Retinal pigment epithelial cell (primary cell): ENCODE measurements around the gene MAPKAPK3.

Experiments used
- DNase-seq: peaks from one replicate; pipeline ENCODE4 v3.0.0-alpha.2; 2010; ENCODE audit warnings: low read depth
- H3K4me3 ChIP-seq: 2 replicates; pipeline ENCODE4 v1.5.1; 2011; ENCODE audit warnings: mild to moderate bottlenecking, low read length, control low read depth, moderate library complexity
- CTCF ChIP-seq: conservative IDR thresholded peaks from 2 replicates; pipeline ENCODE4 v1.5.1; 2011; ENCODE audit warnings: low read depth, low read length, control low read depth, inconsistent platforms

MAPKAPK3 gene

DNA sequence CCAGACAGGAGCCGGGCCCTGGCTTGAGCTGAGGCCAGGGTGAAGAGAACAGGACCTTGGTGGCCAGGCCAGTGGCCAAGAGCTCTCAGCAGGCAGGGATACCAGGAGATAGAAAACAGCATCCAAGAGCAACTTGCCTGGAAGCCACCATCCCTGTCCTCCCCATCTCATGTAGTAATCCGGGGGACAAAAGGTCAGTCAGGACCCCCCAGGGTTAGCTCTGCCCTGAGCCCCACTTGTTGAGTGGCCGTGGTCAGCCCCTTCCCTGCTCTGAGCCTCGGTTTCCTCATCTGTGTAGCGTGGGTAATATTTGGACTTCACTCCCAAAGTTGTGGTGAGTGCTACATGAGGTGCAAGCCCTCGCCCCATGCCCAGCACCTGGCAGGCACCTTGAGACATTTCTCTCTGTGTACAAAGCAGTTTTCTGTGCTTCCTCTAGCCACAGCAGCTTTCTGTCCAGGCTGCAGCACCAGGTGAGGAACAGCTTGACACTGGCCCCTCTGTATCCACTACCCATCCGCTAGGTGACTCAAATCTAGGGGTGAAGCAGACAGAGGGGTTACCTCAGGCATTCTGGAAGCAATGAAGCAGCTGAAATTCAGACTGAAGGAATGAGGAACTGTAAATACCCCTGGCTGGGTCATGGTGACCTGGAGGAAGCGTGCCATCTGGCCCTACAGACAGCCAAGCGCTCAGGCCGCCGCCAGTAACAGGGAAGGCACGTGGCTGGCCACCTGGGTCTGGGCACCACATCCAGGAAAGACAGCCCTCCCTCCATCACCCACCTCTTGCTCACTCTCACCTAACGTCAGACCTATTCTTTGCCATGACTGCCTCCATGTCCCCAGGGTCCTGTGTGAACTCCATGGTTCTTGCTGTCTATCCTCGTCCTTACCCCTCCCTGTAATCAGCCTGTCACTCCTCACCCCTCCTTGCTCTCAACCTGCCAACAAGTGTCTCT lies 12.0 kb upstream of the MAPKAPK3 start:
- DNase-seq, result no peak
- no peak overlapping the region for H3K4me3 ChIP-seq
- no peak for TF ChIP-seq CTCF

DNA sequence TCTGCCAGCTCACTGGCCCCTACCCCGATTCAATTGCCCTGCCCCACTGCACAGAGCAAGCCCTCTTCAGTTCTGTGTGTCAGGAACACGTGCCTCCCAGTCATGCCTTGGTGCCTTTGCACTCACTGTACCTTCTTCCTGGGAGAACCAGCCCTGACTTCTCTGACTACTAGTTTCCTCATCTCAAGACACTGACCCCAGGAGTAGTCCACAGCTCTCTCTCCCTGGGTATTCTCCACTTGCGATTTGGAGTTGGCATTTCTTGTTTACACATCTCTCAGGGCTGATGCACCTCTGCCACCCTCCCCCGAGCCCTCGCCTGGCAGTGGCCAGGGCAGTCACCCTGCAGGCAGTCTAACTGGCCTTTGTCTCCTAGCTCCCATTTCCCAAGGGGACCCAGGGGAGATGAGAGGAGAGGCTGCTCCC lies 11.0 kb upstream of the MAPKAPK3 start:
- H3K4me3 ChIP-seq, result no peak overlapping the region
- TF ChIP-seq CTCF, result no peak
- no peak for DNase-seq

GRCh38 chr3:50606596-50606995 lies 10.4 kb upstream of the MAPKAPK3 start:
- TF ChIP-seq CTCF, result no peak
- no peak for DNase-seq

GRCh38 chr3:50607271-50608091 lies 9.5 kb upstream of the MAPKAPK3 start:
- no peak for TF ChIP-seq CTCF
- no peak overlapping the region for H3K4me3 ChIP-seq
- DNase-seq, result no peak

More at GRCh38 chr3:50606596-50606995, 10.4 kb upstream of the MAPKAPK3 start:
- H3K4me3 ChIP-seq, result no peak overlapping the region

DNA sequence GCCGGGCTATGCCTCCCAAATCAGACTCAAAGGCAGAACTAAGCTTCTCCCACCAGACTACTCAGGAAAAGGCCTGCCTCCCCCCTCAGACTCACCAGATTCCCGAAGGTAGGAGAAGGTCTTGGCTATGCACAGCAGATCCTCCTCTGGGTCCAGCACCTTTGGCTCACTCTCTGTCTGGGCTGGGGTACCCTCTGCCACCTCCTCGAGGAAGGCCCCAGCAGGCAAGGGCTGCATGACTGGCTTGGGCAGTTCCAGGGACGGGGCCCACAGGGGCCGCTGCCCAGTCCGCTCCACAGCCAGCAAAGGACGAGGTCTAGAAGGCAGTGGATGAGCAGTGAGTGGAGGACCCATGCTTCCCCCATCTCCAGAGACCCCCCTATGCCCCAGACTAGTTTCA lies 8.7 kb upstream of the MAPKAPK3 start:
- DNase-seq, result no peak
- TF ChIP-seq CTCF, result no peak
- no peak overlapping the region for H3K4me3 ChIP-seq

DNA sequence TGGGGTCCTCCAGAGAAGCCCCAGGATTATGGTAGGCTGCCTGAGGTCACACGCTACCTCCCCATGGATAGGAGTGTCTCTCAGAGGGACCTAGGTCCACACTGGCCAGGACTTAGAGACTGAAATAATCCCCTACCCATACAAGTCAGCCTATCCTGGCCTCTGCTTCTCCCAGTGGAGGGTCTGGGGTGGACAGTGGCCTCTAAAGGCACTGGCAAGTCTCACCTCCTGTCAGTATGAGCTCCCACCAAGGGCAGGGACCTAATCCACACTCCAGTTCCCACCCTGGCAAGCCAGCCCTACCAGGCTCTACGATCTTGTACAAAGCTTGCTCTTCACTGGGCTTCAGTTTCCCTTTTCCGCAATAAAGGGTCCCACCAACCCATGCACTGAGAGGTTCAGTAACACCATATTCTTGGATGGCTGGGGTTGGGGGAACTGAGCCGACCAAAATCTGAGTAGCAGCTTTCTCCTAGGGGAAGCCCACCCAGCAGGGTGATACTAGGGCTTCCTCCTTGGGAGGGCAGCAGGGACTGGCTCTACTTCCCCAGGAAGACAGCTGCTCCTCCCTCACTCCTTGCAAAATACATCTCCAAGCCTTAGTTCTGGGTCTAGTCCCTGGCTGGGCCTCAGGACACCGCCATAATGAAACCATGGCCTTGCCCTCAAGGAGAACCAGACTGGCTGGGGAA lies 7.7 kb upstream of the MAPKAPK3 start:
- no peak for DNase-seq
- no peak for TF ChIP-seq CTCF
- no peak overlapping the region for H3K4me3 ChIP-seq
